Panc1 (cell line): ENCODE results near the gene C4orf51.

Experiments
- POLR2AphosphoS5 ChIP-seq: IDR thresholded peaks from 2 replicates; pipeline ENCODE4 v1.6.1; 2012; ENCODE audit warnings: mild to moderate bottlenecking, low read depth, low read length, moderate library complexity
- TF ChIP-seq, protein P1 (sequence below): fragments of 450-650 bp; IDR thresholded peaks from 2 replicates; pipeline ENCODE4 v1.5.1; 2017; ENCODE audit warnings: mild to moderate bottlenecking

DNA sequence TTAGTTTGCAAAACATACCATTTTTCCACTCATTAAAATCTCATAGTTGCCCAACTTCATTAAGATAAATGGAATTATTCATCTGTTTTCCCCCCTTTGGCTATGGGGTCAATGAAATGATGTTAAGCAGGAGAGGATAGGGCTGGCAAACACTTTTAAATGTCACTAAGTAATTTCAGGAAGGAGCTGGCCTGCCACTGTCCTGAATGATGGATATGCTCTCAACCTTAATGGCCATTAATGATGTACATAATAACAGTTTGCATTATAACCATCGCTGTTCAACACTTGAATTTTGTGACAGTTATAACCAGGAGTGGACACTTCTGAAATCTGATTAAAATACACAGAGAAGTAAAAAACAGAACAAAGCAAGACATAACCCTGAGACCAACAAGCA, 77.2 kb downstream of the C4orf51 start:
- TF ChIP-seq, protein P1, sequence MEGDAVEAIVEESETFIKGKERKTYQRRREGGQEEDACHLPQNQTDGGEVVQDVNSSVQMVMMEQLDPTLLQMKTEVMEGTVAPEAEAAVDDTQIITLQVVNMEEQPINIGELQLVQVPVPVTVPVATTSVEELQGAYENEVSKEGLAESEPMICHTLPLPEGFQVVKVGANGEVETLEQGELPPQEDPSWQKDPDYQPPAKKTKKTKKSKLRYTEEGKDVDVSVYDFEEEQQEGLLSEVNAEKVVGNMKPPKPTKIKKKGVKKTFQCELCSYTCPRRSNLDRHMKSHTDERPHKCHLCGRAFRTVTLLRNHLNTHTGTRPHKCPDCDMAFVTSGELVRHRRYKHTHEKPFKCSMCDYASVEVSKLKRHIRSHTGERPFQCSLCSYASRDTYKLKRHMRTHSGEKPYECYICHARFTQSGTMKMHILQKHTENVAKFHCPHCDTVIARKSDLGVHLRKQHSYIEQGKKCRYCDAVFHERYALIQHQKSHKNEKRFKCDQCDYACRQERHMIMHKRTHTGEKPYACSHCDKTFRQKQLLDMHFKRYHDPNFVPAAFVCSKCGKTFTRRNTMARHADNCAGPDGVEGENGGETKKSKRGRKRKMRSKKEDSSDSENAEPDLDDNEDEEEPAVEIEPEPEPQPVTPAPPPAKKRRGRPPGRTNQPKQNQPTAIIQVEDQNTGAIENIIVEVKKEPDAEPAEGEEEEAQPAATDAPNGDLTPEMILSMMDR, result no peak
- no peak for TF ChIP-seq POLR2AphosphoS5
